DOHH2 (cell line): ENCODE data around the gene VWA3B.

Experiments used
- H3F3A ChIP-seq: fragments of 200-600 bp; sonication (generic), shearing (Covaris generic); 2 replicates; pipeline ENCODE4 v1.6.0; 2016; ENCODE audit warnings: antibody characterized with exemption, mild to moderate bottlenecking; ENCODE audit not compliant: control insufficient read depth, insufficient read depth
- H3K27ac ChIP-seq: fragments of 200-600 bp; sonication (generic); 2 replicates; pipeline ENCODE4 v1.5.1; 2014; ENCODE audit warnings: low read depth, mild to moderate bottlenecking, low read length, moderate library complexity
- H3K27me3 ChIP-seq: fragments of 200-600 bp; sonication (generic); 2 replicates; pipeline ENCODE4 v1.6.1; 2014; ENCODE audit warnings: mild to moderate bottlenecking, low read length, mixed read lengths; ENCODE audit not compliant: control insufficient read depth
- H3K36me3 ChIP-seq: fragments of 200-600 bp; sonication (generic); 2 replicates; pipeline ENCODE4 v1.6.1; 2014; ENCODE audit warnings: mild to moderate bottlenecking, low read length, moderate library complexity, mixed read lengths; ENCODE audit not compliant: control insufficient read depth
- H3K4me1 ChIP-seq: fragments of 200-600 bp; sonication (generic); 2 replicates; pipeline ENCODE4 v1.6.1; 2014; ENCODE audit warnings: mild to moderate bottlenecking, low read length, mixed read lengths; ENCODE audit not compliant: control insufficient read depth
- H3K4me2 ChIP-seq: fragments of 200-600 bp; sonication (generic); 2 replicates; pipeline ENCODE4 v1.6.0; 2014; ENCODE audit warnings: mild to moderate bottlenecking, low read length, moderate library complexity
- H3K4me3 ChIP-seq: fragments of 200-600 bp; sonication (generic); 2 replicates; pipeline ENCODE4 v1.5.1; 2014; ENCODE audit warnings: mild to moderate bottlenecking, low read length, mixed read lengths
- H3K79me2 ChIP-seq: fragments of 200-600 bp; sonication (generic); 2 replicates; pipeline ENCODE4 v1.6.1; 2014; ENCODE audit warnings: mild to moderate bottlenecking, low read length, mixed read lengths; ENCODE audit not compliant: control insufficient read depth
- H3K9me2 ChIP-seq: fragments of 200-600 bp; sonication (generic); replicated peaks from 2 replicates; pipeline ENCODE4 v1.6.1; 2014; ENCODE audit warnings: mild to moderate bottlenecking, low read length, mixed read lengths; ENCODE audit not compliant: control insufficient read depth
- H3K9me3 ChIP-seq: fragments of 200-600 bp; sonication (generic); 2 replicates; pipeline ENCODE4 v1.6.1; 2014; ENCODE audit warnings: antibody characterized with exemption, low read length, mixed read lengths; ENCODE audit not compliant: control insufficient read depth, insufficient read depth
- H4K20me1 ChIP-seq: fragments of 200-600 bp; sonication (generic); 2 replicates; pipeline ENCODE4 v1.6.0; 2014; ENCODE audit warnings: low read depth, mild to moderate bottlenecking, antibody characterized with exemption, low read length, moderate library complexity; ENCODE audit not compliant: control insufficient read depth, insufficient read depth
- EZH2phosphoT487 ChIP-seq: fragments of 200-600 bp; sonication (generic); IDR thresholded peaks from 2 replicates; pipeline ENCODE4 v1.6.1; 2017; ENCODE audit warnings: borderline replicate concordance, mild to moderate bottlenecking, antibody characterized with exemption, low read length, moderate library complexity, mixed read lengths
- TF ChIP-seq, protein P1 (sequence below): fragments of 200-600 bp; sonication (generic); IDR thresholded peaks from one replicate; pipeline ENCODE4 v1.5.1; 2014; ENCODE audit warnings: antibody characterized with exemption, mild to moderate bottlenecking, low read depth, low read length; ENCODE audit not compliant: poor library complexity, severe bottlenecking

Gene VWA3B

DNA sequence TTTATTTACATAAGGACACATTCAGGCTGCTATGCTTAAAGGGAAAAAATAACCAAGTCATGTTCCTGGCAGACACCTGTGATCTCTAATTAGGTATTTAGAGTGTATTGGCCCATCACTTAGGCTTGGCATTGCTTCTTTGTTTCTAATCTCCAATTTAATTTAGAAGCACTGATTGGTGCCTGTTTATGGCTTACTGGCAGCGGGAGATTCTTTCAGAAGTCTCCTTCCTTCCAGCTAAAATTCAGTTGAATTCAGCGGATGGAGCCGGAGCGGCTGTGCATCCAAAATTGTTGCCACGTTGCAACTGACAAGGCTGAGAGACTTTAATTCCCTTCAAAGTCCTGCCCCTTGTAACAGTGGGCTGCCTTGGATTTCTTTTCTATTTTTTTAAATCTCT, 66.5 kb downstream of the VWA3B start:
- H3K9me2 ChIP-seq: no peaks in the 10 kb centered on the region
- no peaks in the 10 kb centered on the region for H3F3A ChIP-seq
- TF ChIP-seq, protein P1, sequence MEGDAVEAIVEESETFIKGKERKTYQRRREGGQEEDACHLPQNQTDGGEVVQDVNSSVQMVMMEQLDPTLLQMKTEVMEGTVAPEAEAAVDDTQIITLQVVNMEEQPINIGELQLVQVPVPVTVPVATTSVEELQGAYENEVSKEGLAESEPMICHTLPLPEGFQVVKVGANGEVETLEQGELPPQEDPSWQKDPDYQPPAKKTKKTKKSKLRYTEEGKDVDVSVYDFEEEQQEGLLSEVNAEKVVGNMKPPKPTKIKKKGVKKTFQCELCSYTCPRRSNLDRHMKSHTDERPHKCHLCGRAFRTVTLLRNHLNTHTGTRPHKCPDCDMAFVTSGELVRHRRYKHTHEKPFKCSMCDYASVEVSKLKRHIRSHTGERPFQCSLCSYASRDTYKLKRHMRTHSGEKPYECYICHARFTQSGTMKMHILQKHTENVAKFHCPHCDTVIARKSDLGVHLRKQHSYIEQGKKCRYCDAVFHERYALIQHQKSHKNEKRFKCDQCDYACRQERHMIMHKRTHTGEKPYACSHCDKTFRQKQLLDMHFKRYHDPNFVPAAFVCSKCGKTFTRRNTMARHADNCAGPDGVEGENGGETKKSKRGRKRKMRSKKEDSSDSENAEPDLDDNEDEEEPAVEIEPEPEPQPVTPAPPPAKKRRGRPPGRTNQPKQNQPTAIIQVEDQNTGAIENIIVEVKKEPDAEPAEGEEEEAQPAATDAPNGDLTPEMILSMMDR: no peak
- no peak for TF ChIP-seq EZH2phosphoT487
- no peaks in the 10 kb centered on the region for H4K20me1 ChIP-seq
- no peaks in the 10 kb centered on the region for H3K9me3 ChIP-seq
- H3K27ac ChIP-seq: no peak overlapping the region
- no peaks in the 10 kb centered on the region for H3K4me1 ChIP-seq
- no peak overlapping the region for H3K4me2 ChIP-seq
- H3K36me3 ChIP-seq: no peaks in the 10 kb centered on the region
- no peaks in the 10 kb centered on the region for H3K79me2 ChIP-seq
- no peaks in the 10 kb centered on the region for H3K27me3 ChIP-seq
- no peak overlapping the region for H3K4me3 ChIP-seq

DNA sequence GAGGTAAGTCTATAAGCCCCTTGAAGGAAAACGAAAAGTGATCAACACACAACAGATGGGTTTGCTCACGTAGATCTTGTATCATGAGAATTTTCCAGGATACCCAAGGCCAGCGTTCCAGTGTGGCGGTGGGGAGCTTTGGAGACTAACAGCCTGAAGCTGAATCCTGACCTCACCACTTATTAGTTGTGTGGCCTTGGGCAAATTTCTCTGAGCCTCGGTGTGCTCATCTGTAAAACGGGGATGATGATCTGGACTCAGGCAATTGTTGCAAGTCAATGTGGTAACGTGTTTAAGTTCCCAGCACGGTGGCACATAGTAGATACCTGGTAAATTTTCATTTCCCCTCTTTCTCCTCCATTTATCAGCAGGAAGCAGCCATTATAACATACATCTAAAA, 68.3 kb downstream of the VWA3B start:
- no peaks in the 10 kb centered on the region for H4K20me1 ChIP-seq
- H3K27me3 ChIP-seq: no peaks in the 10 kb centered on the region
- no peak for TF ChIP-seq EZH2phosphoT487
- TF ChIP-seq, protein P1: no peak
- no peak overlapping the region for H3K27ac ChIP-seq
- H3K79me2 ChIP-seq: no peaks in the 10 kb centered on the region
- H3K4me3 ChIP-seq: no peak overlapping the region
- no peaks in the 10 kb centered on the region for H3K4me1 ChIP-seq
- H3K9me2 ChIP-seq: no peaks in the 10 kb centered on the region
- H3K9me3 ChIP-seq: no peaks in the 10 kb centered on the region
- no peak overlapping the region for H3K4me2 ChIP-seq
- H3F3A ChIP-seq: no peaks in the 10 kb centered on the region
- H3K36me3 ChIP-seq: no peaks in the 10 kb centered on the region

DNA sequence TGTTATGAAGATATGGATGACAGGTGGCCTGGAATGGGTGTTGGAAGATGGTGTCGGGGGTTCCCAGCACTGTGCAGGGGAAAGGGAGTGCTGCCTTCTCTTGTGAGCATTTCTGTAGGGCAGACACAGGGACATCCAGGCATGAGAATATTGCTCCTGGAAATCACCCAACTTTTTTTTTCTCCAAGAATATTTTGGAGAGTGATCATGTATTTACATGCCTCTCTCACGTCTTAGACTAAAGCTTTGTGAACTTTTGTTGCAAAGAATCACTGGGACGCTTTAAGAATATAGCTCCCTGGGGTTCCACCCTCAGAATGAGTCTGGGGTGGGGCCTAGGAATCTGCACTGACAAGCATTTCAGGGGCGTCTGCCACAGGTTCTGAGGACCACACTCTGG, 68.7 kb downstream of the VWA3B start:
- no peak overlapping the region for H3K27ac ChIP-seq
- H3K9me3 ChIP-seq: no peaks in the 10 kb centered on the region
- no peaks in the 10 kb centered on the region for H3K9me2 ChIP-seq
- no peaks in the 10 kb centered on the region for H3F3A ChIP-seq
- no peaks in the 10 kb centered on the region for H3K36me3 ChIP-seq
- H3K4me2 ChIP-seq: no peak overlapping the region
- H3K27me3 ChIP-seq: no peaks in the 10 kb centered on the region
- TF ChIP-seq, protein P1: no peak
- TF ChIP-seq EZH2phosphoT487: no peak
- no peaks in the 10 kb centered on the region for H4K20me1 ChIP-seq
- H3K79me2 ChIP-seq: no peaks in the 10 kb centered on the region
- no peaks in the 10 kb centered on the region for H3K4me1 ChIP-seq
- no peak overlapping the region for H3K4me3 ChIP-seq

DNA sequence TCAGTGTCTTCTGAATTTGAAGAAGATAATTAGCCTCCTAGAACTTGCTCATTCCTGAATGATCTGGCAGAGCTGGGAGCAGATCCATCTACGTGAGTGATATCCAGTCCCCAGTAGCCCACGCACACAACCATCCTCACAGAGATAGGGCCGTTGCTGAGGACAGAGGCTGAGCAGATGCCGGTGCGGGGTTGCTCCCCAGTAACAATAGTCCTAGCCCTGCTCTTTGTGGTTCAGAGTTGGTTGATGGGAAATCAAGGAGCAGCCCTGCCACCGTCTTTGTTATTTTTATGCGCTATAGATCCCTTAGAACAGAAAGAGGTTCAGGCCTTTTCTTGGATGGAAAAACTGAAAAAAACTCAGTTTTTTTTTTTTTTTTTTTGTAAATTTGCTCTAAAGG, 69.3 kb downstream of the VWA3B start:
- TF ChIP-seq, protein P1: no peak
- no peak for TF ChIP-seq EZH2phosphoT487
- H3K4me2 ChIP-seq: no peak overlapping the region
- H3K27me3 ChIP-seq: no peaks in the 10 kb centered on the region

More for the DNA sequence above, 69.3 kb downstream of the VWA3B start:
- no peaks in the 10 kb centered on the region for H3F3A ChIP-seq
- no peaks in the 10 kb centered on the region for H3K79me2 ChIP-seq
- H4K20me1 ChIP-seq: no peaks in the 10 kb centered on the region
- no peaks in the 10 kb centered on the region for H3K4me1 ChIP-seq
- no peak overlapping the region for H3K27ac ChIP-seq
- H3K36me3 ChIP-seq: no peaks in the 10 kb centered on the region
- no peaks in the 10 kb centered on the region for H3K9me2 ChIP-seq
- H3K9me3 ChIP-seq: no peaks in the 10 kb centered on the region
- no peak overlapping the region for H3K4me3 ChIP-seq
